Measurements from ENCODE around the gene ATP9B.

GRCh38 chr18:79258447-79258846, 189.3 kb downstream of the ATP9B start:
- TF ChIP-seq, protein P1, sequence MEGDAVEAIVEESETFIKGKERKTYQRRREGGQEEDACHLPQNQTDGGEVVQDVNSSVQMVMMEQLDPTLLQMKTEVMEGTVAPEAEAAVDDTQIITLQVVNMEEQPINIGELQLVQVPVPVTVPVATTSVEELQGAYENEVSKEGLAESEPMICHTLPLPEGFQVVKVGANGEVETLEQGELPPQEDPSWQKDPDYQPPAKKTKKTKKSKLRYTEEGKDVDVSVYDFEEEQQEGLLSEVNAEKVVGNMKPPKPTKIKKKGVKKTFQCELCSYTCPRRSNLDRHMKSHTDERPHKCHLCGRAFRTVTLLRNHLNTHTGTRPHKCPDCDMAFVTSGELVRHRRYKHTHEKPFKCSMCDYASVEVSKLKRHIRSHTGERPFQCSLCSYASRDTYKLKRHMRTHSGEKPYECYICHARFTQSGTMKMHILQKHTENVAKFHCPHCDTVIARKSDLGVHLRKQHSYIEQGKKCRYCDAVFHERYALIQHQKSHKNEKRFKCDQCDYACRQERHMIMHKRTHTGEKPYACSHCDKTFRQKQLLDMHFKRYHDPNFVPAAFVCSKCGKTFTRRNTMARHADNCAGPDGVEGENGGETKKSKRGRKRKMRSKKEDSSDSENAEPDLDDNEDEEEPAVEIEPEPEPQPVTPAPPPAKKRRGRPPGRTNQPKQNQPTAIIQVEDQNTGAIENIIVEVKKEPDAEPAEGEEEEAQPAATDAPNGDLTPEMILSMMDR (IDR thresholded peaks at IDR 0.05): no peak
- TF ChIP-seq POLR2A (IDR thresholded peaks at IDR 0.05; ENCODE audit: low read depth): no peak
